SH-SY5Y (cell line): ENCODE data around the gene RAB36.

Experiments used
- GATA2 ChIP-seq: IDR thresholded peaks from 2 replicates; pipeline ENCODE4 v1.6.1; 2011; ENCODE audit warnings: mild to moderate bottlenecking, low read depth, low read length
- GATA3 ChIP-seq: IDR thresholded peaks from 2 replicates; pipeline ENCODE4 v1.6.1; 2011; ENCODE audit warnings: low read depth, mild to moderate bottlenecking, low read length, moderate library complexity

DNA sequence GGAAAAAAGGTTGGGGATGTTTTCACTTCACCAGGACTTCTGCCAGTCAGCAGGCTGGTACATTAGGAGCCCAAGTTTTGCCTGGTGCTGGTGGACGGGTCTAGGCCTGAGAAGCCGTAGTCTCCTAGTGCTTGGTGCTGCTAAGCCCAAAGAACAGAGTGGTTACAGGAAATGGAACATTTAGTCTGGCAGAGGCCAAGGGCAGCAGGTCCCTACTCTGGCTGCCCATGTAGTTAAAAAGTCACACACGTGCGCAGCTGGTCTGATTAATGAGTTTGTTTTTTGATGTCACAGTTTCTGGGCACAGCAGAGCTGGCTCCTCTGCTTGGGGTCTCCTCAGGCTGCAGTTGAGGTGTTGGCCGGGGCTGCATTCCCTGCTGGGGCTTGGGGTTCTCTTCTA is 55.6 kb downstream of the RAB36 start:
- TF ChIP-seq GATA2 (no peak), GATA3 (no peak)
